Posterior vena cava (tissue), 2 donors: ENCODE data around the gene ITGA7. TPM values are rescaled to one million over a fixed set of nuclear protein-coding genes. Genes with fewer than 3 reads are reported as not detected.

Experiments used
- DNase-seq: peaks from one replicate; pipeline ENCODE4 v3.0.0-alpha.2; 2020; ENCODE audit warnings: low spot score
- intact Hi-C, 2 donors: fragments of 100-400 bp; cut with DNase I; formaldehyde crosslinking; loops; one replicate each; pipeline versions ENCODE4 v1.14.1 to v1.14.2; 2022 to 2023
- total RNA-seq, 2 donors: library from RNA; stranded (reverse); fragmentation: NEBNext Ultra II Directional; extraction: Animal tissue kit (Norgen Biotek cat#: 25700); gene quantifications; one replicate each; pipeline ENCODE4 v1.2.1, GENCODE V29; 2021
- donor health status: DM: yes; HTN: yes; CAD: no.
- donor health status: DM: yes; HTN: yes; CAD: no.

Gene ITGA7
- total RNA-seq, 2 donors from 2014 or later = 497 to 570 TPM

DNA sequence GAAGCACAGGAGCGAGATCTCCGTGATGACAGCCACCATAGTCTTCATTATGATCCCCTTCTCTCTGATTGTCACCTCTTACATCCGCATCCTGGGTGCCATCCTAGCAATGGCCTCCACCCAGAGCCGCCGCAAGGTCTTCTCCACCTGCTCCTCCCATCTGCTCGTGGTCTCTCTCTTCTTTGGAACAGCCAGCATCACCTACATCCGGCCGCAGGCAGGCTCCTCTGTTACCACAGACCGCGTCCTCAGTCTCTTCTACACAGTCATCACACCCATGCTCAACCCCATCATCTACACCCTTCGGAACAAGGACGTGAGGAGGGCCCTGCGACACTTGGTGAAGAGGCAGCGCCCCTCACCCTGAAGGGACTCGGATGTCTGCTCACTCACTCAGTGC lies 70.2 kb downstream of the ITGA7 start:
- intact Hi-C loops = no loop called here
- no peak for DNase-seq

DNA sequence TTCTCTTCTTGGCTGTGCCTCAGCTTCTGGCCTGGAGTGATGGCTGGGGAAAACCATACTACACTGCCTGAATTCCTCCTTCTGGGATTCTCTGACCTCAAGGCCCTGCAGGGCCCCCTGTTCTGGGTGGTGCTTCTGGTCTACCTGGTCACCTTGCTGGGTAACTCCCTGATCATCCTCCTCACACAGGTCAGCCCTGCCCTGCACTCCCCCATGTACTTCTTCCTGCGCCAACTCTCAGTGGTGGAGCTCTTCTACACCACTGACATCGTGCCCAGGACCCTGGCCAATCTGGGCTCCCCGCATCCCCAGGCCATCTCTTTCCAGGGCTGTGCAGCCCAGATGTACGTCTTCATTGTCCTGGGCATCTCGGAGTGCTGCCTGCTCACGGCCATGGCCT lies 70.9 kb downstream of the ITGA7 start, which contains the start of gene OR10P1:
Gene OR10P1 (plus strand): TSS at position 40 of the 400 bp plus-strand sequence. CDS start 0 bp downstream, at position 40.
- DNase-seq = no peak
- intact Hi-C loops = no loop called here

DNA sequence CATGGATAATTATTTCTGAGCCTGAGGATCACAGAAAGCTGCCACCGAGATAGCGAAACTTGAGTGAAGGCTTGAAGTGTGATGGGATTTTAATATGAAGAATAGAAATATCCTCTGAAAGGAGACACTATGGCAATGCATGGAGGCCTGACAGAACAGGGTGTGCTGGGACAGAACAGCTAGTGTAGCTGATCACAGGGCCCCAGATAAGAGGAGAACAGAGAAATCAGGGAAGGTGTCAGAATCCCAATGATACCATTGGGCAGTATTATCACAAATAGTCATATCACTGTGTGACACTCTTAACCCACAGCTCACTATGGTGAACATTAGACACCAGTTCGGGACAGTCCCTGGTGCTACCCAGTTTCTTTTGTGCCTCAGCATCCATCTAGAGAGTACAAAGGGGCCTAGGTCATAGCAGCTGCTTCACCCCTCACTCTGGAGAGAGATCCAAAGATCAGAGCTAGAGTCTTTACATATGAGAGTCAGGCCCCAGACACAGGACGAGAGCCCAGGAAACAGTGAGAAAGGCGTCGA lies 71.5 kb downstream of the ITGA7 start:
- intact Hi-C loops = no loop called here
- no peak for DNase-seq

Other genes starting within 250 kb of the ITGA7 start
- not detected for gene OR6C70, start 237.8 kb downstream of the ITGA7 start, total RNA-seq
- gene OR6C68, start 215.5 kb downstream of the ITGA7 start, total RNA-seq = not detected
- gene OR6C4, start 158.3 kb downstream of the ITGA7 start, total RNA-seq = not detected
- gene OR2AP1, start 135.4 kb downstream of the ITGA7 start, total RNA-seq = not detected
- not detected for gene OR10P1, start 71.0 kb downstream of the ITGA7 start, total RNA-seq
- gene BLOC1S1, start 8.1 kb upstream of the ITGA7 start, total RNA-seq = 100 to 1,000 TPM; 115 to 118 TPM
- gene RDH5, start 12.5 kb upstream of the ITGA7 start, total RNA-seq = 10 to 100 TPM; 19.2 to 39.7 TPM
- 1,000 to 10,000 TPM; 1,385 to 1,570 TPM for gene CD63, start 21.1 kb upstream of the ITGA7 start, total RNA-seq
- gene GDF11, start 35.2 kb upstream of the ITGA7 start, total RNA-seq = 10 to 100 TPM in 1 of 2 donors, 1 to 10 TPM in 1; 8.4 to 11.0 TPM
- gene SARNP, start 109.8 kb upstream of the ITGA7 start, total RNA-seq = 10 to 100 TPM; 47.8 to 49.8 TPM
- gene ORMDL2, start 110.1 kb upstream of the ITGA7 start, total RNA-seq = 10 to 100 TPM; 27.3 to 31.1 TPM
- 10 to 100 TPM; 23.0 to 24.7 TPM for gene DNAJC14, start 121.7 kb upstream of the ITGA7 start, total RNA-seq
- gene MMP19, start 135.0 kb upstream of the ITGA7 start, total RNA-seq = 10 to 100 TPM; 39.7 to 48.7 TPM
- 10 to 100 TPM; 18.6 to 19.6 TPM for gene PYM1, start 220.0 kb upstream of the ITGA7 start, total RNA-seq
- 10 to 100 TPM; 35.4 to 38.0 TPM for gene DGKA, start 223.3 kb upstream of the ITGA7 start, total RNA-seq